Glomerular visceral epithelial cell (primary cell): ENCODE measurements around the gene DERL2.
"Not testable (repeated sequence)": the region's sequence is repeated elsewhere in the genome, so short reads cannot be mapped to it uniquely, and the experiment has no call there.

Experiments used
- DNase-seq: peaks from one replicate; pipeline ENCODE4 v3.0.0-alpha.2; 2016; ENCODE audit errors: extremely low spot score

Gene DERL2

DNA sequence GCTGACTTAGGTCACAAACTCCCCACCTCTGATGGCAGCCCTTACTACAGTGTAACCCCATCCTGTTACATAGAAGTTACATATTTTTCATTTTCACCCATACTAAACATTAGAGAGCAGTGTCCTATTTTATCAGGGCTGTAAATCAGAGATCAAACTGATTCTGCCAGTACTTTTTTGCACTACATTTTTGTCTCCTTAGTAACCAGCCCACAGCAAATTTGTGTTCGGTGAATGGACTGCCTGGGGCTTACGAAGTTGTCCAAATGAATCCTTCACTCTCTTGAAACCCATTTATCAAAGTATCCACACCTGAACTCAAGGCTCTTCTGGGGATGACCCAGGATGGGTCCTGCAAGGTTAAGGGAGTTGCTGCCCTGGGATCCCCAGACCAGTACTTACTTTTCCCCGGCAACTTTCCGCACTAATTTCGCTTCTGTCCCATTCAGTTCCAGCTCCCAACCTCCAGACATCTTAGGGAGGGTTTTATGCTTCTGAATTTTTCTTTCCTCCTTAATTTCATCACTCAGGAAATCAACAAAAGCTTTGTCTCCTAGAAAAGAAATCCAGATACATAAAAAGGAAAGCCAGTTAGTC is 48.2 kb downstream of the DERL2 start:
- DNase-seq: peak; percentile 22

DNA sequence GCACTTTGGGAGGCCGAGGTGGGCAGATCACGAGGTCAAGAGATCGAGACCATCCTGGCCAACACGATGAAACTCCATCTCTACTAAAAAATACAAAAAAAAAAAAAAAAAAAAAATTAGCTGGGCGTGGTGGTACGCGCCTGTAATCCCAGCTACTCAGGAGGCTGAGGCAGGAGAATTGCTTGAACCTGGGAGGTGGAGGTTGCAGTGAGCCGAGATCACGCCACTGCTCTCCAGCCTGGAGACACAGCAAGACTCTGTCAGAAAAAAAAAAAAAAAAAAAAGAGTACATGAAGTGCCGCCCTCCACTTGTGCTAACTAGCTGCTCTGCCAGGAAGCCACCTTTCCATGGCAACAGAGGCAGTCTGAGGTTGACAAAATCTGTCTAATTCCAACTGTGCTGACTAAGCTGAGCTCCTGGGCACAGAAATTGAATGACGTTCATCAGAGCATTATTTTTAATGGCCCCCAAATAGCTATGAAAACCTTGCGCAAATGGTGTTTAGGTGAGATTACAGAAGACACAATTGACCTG is 50.1 kb downstream of the DERL2 start:
- not testable (repeated sequence) for DNase-seq

DNA sequence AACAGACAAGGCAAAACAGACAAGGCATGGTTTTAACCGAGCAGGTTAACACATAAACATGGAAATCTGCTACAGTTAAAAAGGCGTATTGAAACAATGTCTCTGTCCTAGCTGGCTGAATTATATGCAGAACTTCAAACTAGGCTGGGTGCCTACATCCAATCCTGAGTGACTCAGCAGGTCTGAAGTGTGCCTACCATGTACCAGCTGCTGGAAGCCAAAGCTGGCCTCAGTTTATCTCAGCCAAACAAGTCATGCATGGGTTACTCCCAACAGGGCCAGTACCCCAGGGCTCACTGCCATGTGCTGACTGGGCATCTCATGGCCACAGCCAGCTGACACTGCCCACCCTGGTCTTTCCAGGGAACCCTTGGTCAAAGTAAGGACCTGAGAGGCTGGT is 51.0 kb downstream of the DERL2 start:
- DNase-seq: no peak

DNA sequence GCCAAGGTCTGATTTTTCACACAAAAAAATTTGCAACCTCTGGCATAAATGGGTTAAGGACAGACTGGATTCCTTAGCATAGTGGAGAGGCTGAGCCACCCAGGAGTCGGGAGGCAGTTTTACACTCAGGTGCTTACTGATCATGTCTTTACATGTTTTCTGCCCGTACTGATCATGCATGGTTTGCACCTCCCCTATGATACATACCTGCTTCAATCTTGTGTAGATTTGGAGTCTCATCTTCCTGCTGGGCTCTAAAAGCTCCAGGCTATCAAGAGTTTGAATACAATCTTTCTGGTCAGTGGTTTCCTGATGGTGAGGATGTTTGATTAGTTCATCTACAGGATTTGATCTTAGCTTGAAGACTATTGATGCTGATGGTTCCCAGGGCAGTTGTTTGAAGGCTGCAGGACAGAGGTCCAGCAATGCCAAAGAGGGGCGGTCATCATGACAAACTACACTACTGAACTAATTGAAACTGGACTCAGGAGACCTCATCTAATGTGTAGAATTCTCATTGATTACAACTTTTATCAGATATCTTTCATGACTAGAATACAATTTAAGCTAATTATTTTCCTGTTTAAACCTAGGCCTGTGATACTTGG is 53.9 kb downstream of the DERL2 start:
- DNase-seq: no peak

DNA sequence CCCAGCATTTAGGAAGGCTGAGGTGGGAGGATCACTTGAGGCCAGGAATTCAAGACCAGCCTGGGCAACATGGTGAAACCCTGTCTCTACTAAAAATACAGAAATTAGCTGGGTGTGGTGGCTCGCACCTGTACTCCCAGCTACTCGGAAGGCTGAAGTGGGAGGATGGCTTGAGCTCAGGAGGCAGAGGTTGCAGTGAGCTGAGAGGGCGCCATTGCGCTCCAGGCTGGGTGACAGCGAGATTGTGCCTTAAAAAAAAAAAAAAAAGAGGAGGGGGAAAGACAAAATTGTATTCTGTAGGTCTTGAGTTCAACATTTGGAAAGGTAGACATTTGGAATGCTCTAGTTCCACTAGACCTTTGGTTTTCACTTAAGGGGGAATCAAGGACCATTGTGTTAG is 54.7 kb downstream of the DERL2 start:
- DNase-seq: not testable (repeated sequence)

DNA sequence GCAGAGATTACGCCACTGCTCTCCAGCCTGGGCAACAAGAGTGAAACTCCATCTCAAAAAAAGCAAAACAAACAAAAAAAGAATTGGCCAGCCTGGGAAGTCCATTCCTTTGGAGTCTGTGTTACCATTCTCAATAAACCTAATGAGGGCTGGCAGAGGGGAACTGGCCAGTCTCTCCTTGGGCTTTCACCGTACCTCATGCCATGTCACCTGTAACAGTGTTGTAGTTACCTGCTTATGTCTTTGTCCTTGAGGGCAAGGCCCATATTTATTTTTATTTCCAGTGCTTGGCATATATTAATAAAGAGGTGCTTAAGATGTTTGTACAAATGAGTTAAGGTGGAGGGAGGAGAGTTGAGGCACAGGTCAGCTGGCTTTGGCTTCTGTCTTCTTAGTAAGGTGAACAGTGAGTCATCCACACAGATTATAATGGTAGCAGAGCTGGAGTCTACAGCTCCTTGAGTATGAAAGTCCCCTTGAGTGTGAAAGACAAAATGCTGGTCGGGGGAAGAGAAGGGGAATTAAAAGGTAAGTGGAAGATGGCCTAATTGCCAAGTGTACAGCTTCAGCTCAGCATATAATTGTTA is 55.5 kb downstream of the DERL2 start:
- no peak for DNase-seq

DNA sequence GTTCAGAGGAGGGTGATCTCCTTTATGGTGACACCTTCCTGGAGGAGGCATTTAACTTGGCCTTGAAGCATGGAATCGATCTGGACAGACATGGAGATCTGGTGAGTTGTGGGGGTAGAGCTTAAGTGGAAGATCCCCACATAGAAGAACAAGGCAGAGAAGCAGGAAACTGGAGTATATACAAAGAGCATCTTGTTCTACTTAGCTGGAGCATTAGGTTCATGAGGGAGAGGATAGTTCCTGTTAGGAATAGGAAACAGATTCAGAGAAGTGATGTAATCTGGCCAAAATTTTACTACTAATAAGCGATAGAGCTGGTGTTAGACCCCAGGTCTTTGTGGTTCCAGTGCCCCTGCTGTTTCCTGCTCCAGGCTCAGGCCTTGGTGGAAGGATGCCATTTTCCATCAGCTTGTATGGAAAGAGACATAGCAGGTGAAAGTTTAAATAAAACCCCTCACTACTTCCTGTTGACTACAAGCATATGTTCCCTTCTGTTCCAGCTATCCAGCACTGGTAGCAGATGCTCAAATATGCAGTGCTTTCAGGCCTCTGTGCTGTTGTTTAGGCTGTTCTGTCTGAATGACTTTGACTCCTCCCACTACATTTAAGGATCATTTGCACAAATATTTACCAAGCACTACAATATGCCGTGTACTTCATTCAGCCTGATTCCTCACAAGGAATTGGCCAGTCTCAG is 56.6 kb downstream of the DERL2 start:
- DNase-seq: no peak

DNA sequence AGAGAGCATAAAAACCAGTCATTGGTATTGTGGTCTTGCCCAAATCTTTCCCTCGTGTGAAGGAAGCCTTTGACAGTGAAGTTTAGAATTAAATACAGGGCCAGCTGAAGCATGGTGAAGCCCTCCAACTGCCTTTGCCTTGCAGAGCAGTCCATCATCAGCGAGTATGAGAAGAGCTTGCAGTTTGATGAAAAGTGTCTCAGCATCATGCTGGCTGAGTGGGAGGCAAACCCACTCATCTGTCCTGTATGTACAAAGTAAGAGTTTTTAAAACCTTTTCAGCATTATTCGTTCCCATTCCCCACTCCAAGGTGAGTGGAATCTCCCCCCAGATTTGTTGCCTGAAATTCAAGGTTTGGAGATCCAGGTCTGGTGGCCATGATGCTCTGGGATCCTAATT is 60.2 kb downstream of the DERL2 start:
- no peak for DNase-seq

DNA sequence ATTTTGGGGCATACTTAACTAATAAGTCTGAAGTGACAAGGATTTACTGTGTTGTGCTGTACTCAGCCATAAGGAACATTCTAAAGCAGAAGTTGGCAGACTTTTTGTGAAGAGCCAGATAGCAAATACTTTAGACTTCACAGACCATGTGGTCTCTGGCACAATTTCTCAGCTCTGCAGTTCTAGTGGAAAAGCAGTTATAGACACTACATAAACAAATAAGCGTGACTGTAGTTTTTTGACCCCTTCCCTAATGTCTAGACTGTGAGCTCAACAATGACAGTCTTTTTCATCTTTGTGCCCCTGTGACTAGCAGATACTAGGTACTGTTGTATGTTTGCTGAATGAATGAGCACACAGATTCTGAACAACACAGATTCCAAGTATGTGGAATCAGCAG is 61.1 kb downstream of the DERL2 start:
- no peak for DNase-seq

DNA sequence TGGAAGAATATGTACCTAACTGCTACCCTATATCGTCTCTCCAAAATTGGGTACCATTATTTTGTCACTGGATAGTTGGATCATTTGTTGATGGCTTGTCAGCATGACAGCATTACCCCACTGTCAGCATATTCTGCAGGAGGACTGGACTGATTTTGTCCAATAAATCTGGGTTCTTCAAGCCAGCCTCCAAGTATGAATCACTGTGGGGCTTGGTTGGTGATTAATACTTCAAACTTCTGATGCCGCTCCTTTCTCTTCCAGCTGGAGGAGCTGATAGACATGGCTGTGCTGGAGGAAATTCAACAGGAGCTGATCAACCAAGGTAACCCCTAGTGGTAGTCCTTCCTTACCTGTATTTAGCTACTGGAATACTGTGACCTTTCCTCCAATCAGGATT is 63.5 kb downstream of the DERL2 start:
- DNase-seq: peak; percentile 69
